Dermis blood vessel endothelial cell (primary cell): Measurements from ENCODE around the gene HYI. TPM values are rescaled to one million over a fixed set of nuclear protein-coding genes. Genes with fewer than 3 reads are reported as not detected.
"Not testable (repeated sequence)": the region's sequence is repeated elsewhere in the genome, so short reads cannot be mapped to it uniquely, and the experiment has no call there.

Experiments
- DNase-seq: peaks from one replicate; pipeline ENCODE4 v3.0.0; 2010
- total RNA-seq: library from RNA; depleted of rRNA; stranded (reverse); fragments of >200 nt; gene quantifications from 2 replicates; pipeline ENCODE4 v1.2.3, GENCODE V29; 2014

Gene HYI
- total RNA-seq, 1 donor from 2014 or later: 207 TPM

GRCh38 chr1:43464681-43465504 is 11.2 kb upstream of the HYI start:
- DNase-seq: no peak

- DNase-seq: no peak
These were observed 9.7 kb upstream of the HYI start for GRCh38 chr1:43463479-43463878.

- no peak for DNase-seq
These were observed 7.4 kb upstream of the HYI start for GRCh38 chr1:43460988-43461693.

GRCh38 chr1:43458379-43458778 is 4.6 kb upstream of the HYI start:
- DNase-seq: not testable (repeated sequence)

- DNase-seq: no peak
These were observed 1.6 kb upstream of the HYI start for GRCh38 chr1:43455213-43455889.

- peak; percentile 92 for DNase-seq
These were observed 710 bp upstream of the HYI start for GRCh38 chr1:43454270-43455011.

GRCh38 chr1:43452789-43453441 is 816 bp downstream of the HYI start:
- peak; percentile 62 for DNase-seq

GRCh38 chr1:43451701-43452532 is 1.8 kb downstream of the HYI start:
- no peak for DNase-seq

GRCh38 chr1:43451157-43451591 is 2.6 kb downstream of the HYI start:
- DNase-seq: no peak

- no peak for DNase-seq
These were observed 3.3 kb downstream of the HYI start for GRCh38 chr1:43450251-43450941.

- DNase-seq: no peak
These were observed 4.0 kb downstream of the HYI start for GRCh38 chr1:43449708-43450069.

- DNase-seq: no peak
These were observed 4.6 kb downstream of the HYI start for GRCh38 chr1:43448955-43449707.

GRCh38 chr1:43447891-43448708 is 5.6 kb downstream of the HYI start:
- DNase-seq: peak; percentile 43

GRCh38 chr1:43446881-43447835 is 6.6 kb downstream of the HYI start:
- DNase-seq: no peak

GRCh38 chr1:43446388-43446740 is 7.4 kb downstream of the HYI start:
- no peak for DNase-seq

GRCh38 chr1:43445606-43446387 is 7.9 kb downstream of the HYI start:
- no peak for DNase-seq

GRCh38 chr1:43444836-43445235 is 8.9 kb downstream of the HYI start:
- DNase-seq: peak; percentile 59
